NCI-H2196 treated with DMSO at 0.1 percent for 48 hours (cell line): ENCODE measurements around the gene AMN.
"Not testable (repeated sequence)": the region's sequence is repeated elsewhere in the genome, so short reads cannot be mapped to it uniquely, and the experiment has no call there.

Source experiments
- DNase-seq: peaks from one replicate; lab custom pipeline; 2025; ENCODE audit not compliant: unreplicated experiment; lab: John Stamatoyannopoulos, UW

The AMN gene

DNA sequence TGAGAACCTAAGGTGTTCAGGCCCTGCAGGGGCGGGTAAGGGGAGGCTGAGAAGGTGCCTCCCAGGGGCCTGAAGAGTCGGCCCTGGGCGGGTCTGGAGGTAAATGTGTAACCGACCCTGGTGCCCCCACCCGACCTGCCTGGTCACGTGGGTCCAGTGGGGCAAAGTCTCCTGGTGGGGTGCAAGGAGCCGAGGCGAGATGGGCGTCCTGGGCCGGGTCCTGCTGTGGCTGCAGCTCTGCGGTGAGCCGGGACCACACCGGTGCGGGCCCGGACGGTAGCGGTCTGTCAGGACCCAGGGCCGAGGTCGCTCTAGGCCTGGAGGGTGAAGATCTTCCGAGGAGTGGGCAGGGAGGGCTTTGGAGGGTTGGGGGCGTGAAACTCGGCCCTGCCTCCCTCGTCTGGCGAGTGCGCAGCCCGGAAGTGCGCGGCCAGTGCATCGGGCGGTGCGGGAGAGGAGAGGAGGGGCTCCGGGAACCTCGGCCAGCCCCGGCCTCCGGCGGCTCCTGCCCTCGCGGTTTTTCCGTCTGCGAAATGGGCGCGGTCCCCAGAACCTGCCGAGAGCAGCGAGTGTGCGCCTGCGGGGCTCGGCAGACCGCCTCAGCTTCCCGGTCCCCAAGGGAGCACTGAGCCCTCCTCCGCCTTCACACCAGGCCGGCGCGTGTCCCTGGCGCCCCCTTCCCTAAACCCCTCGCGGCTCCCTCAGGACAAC, at the start of gene AMN:
Gene AMN, plus strand, starts transcription at position 174 of the 711 bp plus-strand sequence. Its CDS starts 26 bp downstream, at position 200.
- DNase-seq, result no peak

- no peak for DNase-seq
Observed at GRCh38 chr14:102873131-102873530, 49.3 kb upstream of the AMN start.

DNA sequence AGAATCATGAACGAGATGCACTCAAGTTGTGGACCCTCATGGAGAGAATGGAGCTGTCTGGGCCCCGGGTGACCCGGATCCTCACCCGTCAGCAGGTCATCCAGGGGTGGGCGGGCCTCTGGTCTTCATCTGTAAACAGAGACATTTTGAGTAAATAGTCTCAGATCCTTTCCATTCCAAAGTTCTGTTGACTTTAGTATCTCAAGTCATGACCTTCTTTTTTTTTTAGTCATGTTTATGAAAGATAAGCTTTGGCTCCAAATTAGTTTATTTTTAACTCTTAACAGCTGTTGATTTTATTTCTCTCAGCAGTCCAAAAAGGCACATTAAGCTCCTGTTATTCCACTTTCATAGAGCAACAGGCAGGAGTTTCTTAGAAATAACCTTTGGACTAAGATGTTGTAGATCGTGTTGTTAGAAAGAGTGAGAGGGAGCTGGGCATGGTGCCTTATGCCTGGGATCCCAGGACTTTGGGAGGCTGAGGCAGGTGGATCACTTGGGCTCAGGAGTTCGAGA, 48.9 kb upstream of the AMN start:
- DNase-seq, result no peak

DNA sequence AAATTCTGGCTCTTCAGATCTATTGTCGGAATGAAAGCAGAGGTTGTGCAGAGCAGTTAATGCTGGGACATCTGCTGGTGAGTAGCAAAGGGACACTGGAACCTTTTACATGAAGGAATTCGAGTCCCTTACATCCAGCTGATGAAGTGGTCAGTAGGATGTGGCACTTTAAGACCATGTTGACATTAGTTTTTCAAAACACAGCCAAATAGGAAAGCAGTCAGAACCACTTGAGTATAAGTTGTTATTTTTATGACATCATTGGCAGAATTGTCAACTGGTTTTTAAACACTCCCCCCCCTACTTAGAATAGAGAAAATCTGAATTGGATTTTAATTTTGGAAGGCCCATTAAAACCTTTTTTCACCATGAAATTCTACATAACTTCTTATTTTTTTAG, 46.8 kb upstream of the AMN start:
- DNase-seq, result no peak

GRCh38 chr14:102877511-102877910, 45.0 kb upstream of the AMN start:
- DNase-seq, result not testable (repeated sequence)

DNA sequence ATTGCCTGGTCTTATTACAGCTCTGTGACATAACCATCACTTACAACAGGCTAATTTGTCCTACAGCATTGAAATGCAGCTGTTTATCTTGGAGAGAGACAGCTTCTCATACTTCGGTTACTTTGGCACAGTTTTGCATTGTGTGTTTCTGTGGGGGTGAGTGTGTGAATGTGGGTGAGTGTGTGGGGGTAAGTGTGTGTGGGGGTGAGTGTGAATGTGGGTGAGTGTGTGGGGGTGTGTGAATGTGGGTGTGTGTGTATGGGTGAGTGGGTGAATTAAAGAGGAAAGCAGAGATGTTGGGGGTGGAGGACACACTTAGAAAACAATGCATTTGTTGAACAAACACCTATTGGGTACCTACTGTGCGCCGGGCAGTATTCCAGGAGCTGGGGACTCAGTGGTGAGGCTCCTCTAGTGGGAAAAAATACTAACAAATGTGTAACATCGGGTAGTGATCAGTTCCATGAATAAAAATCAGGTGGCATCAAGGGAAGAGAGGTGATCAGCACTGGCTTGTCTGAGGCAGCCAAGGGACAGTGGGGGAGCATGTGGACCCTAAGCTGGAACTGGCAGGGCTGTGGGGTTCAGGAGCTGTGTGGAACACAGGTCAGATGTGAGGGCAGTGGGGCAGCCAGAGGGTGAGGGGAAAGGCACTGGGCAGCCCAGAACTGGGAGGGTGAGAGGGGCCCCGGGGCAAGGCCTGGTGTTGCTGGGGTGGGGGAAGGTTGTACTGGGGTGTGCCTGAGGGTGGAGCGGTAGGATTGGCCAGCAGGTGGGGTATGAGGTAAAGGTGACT, 44.1 kb upstream of the AMN start:
- no peak for DNase-seq

DNA sequence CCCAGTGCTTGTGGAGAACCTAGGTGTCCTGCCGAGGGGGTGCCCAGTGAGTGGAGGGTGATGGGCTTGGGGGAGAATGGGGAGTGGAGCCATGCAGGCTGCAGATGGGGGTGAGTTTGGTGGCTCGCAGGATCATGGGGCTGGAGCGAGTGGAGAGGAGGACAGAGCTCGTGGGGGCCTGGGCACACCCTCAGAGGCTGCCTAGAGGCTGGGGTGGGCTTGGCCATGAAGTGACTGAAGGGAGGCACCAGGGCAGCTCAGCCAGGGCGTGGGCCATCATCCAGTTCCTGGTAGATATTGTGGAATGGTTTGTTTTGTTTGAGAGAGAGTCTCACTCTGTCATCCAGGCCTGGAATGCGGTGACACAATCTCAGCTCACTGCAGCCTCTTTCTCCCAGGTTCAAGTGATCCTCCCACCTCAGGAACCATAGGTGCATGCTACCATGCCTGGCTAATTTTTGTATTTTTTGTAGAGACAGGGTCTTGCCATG, 43.4 kb upstream of the AMN start:
- no peak for DNase-seq

DNA sequence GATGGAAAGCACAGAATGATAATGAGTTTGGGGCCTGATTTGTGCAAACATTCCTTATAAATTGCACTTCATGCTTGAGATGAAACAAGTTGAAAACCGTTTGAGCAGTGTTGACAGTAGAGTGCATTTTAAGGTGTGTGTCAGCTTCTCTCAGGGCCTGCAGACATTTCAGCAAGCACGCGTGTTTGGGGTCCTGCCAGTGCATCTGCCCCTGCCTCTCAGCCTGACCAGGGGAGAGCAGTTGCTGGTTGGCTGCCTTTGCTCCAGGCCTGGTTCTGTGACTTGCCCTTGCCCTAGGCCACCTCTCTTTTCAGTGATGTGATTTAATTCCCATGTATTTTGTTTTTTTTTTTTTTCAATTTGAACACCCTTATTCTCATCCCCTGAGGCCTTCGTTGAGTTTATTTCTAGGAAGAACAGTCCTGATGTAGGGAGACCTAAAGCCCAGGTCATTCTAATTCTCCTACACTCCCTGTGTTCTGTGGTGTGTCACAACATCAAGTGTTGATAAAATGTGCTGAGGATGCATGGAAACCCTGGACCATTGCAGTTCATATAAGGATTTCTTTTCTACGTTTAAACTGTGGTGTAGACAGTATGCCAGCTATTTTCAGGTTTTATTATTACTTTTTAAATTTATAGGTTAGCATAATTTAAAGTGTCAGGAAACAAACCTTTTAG, 40.1 kb upstream of the AMN start:
- no peak for DNase-seq

- DNase-seq, result no peak
Observed at GRCh38 chr14:102883089-102883541, 39.3 kb upstream of the AMN start.

- no peak for DNase-seq
Observed at GRCh38 chr14:102883554-102883953, 38.9 kb upstream of the AMN start.

- DNase-seq, result no peak
Observed at GRCh38 chr14:102885737-102886447, 36.6 kb upstream of the AMN start.

GRCh38 chr14:102888748-102889147, 33.7 kb upstream of the AMN start:
- no peak for DNase-seq

GRCh38 chr14:102889615-102890014, 32.8 kb upstream of the AMN start:
- DNase-seq, result no peak

DNA sequence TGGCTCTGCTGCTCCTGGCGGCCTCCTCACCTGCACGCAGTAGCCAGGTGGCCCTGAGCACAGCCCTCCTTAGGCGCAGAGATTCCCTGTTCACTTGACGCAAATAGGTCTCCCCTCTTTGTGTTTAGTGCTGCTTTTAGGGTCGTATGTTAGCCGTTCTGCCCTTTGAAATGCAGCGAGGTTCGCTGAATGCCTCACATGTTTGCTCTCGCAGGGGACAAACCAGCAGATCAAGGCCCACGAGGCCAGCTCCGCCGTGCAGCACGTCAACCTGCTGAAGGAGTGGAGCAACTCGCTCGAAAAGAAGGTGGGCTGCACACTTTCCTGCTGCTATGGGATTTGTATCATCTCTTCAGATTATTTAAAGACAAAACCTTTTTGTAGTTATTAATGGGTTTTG, 31.4 kb upstream of the AMN start:
- DNase-seq, result no peak

- no peak for DNase-seq
Observed at GRCh38 chr14:102891556-102891955, 30.9 kb upstream of the AMN start.

GRCh38 chr14:102892651-102893050, 29.8 kb upstream of the AMN start:
- no peak for DNase-seq

DNA sequence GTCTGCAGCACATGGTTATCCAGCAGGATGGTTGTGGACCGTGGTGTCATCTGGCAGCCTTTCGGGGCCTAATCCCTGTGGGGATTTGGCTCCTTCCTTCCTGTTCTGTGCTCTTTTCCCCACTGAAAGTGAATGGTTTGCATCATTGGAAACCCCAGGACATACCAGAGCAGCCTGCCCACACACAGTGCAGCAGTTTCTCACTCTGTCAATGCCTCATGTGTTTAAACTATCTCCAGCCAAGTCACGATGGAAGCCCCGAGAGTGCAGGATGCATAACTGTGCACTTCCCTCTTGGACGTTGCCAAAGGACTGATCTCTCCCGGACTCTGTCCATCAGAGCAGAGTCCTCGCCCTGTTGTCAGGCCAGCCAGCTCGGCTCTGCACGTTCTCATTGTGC, 29.0 kb upstream of the AMN start:
- no peak for DNase-seq

GRCh38 chr14:102896735-102897134, 25.7 kb upstream of the AMN start:
- DNase-seq, result not testable (repeated sequence)

DNA sequence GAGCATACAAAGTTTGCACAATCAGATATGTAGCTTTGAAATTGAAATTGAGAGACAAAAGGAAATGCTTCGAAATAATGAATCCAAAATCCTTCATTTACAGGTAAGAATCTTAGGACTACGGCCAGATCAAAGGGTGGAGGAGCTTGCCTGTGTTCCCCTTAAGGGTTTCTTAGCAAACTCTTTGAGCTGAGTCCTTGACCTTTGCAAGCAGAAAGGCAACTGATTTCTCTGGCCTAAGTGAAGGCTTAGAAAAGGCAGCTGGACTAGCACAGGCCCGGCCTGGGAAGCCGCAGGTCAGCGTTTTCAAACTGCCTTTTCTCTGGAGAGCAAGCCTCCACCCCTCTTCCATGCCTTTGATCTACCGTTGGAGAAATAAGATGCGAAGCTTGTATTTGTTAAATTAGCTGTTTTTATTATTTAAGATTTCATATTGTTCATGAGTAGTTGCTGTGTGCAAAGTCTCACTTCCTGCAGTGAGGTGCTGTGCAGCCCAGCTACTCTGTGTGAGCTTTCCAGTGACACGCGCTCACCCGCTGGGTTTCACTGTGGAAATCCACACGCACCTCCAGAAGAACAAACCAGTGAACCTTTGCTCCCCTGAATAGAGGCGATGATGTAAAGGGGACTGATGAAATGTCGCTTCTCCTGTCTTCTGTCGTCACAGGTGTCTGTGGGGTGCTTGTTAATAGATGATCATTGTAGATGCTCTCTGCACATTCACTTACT, 25.0 kb upstream of the AMN start:
- DNase-seq, result no peak

DNA sequence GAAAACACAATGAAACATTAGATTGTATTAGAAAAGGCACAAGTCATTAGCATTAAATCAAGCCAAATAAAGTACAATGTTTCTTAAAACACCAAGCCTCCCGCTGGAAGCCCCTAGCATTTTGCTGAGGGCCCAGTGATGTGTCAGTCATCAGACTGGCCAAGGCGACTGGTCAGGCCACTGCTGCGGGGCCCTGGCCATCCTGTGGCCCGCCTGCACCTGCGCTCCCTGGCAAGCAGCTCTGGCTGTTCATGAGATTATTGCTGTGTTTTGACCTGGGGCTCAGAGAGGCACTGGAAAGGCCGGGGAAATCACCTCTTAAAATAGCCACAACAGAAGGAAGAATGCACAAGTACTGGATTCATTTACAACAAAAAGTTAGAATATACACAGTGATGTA, 24.2 kb upstream of the AMN start:
- no peak for DNase-seq
